ENCODE results near the gene TMEM54.

Gene TMEM54

DNA sequence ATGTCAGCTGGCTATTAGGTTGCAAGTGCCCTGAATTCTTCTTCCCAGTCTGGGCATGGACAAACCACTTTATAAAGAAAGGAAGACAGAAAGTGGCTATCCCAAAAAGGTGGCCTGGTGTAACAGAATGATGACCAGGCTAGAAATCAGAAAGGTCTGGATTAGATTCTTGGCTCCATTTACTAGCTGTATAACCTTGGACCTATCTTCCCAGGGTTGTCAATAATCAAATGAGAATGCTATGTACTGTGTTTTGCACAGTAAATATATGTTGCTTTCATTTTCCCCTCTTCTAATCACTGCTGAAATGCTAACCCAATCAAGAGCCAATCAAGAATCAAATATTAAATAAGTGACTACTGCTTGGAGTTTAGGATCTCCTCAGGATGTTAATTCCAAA is 43.0 kb upstream of the TMEM54 start:
- no peak for TF ChIP-seq CTCF (IDR thresholded peaks at IDR 0.05; ENCODE audit: low read depth, low read length)
- H3K4me3 ChIP-seq (replicated peaks in 1 of 2; ENCODE audit: low read depth in 2 of 2, low read length in 2 of 2): no peak overlapping the region
- no peak for DNase-seq (ENCODE audit: low read depth in 2 of 2)

DNA sequence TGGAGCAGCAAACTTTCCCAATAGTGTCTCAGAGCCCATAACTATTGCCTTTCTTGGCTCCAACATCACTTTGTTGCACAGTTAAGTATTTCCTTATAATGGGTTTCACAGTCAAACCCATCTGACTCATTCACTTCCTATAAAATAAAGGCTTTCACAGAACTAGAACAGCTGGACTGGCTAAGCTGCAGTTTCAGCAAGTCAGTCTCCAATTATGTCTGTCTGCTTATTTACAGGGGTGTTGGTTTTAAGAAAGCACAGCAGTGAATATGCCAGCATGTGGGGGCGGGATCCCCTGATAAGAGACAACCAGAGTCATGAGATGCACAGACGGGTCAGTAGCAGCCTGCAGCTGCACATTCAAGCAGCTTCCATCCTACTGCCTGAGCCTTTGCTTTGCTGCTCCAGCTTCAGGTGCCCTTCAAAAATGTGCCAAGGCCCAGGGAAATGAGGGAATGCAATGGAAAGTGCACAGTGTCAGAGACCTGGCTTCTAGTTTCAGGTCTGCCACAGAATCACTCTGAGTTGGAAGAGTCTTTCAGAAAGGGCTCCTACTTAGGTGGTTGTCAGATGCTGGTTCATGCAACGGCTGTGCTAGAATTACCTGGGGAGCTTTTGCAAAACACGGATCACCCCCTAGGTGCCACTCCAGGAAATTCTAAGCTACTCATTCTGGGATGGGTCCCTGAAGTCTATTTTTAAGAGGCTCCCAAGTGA is 38.6 kb upstream of the TMEM54 start:
- no peak overlapping the region for H3K4me3 ChIP-seq (replicated peaks in 1 of 2; ENCODE audit: low read depth in 2 of 2, low read length in 2 of 2)
- peak; percentile 92 to 93 for DNase-seq (ENCODE audit: low read depth in 2 of 2)
- TF ChIP-seq CTCF (IDR thresholded peaks at IDR 0.05; ENCODE audit: low read depth, low read length): no peak

DNA sequence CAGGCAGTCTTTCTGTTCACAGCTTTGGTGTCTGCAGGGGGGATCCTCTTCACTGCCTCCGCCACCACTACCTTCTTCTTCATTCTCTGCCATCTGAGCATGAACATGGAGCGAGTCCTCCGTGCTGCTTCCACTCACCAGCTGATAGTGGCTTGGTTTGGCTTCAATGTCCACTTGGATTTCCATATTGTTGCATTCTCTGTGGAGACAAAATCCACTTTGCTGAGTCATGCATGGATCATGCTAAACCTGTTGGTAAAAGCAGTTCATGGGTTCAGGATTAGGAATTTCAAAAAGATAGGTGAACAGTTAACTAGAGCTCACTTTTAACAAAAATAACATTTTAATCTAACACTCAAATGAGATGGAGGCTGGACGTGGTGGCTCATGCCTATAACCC is 35.9 kb upstream of the TMEM54 start:
- no peak overlapping the region for H3K4me3 ChIP-seq (replicated peaks in 1 of 2; ENCODE audit: low read depth in 2 of 2, low read length in 2 of 2)
- TF ChIP-seq CTCF (IDR thresholded peaks at IDR 0.05; ENCODE audit: low read depth, low read length): no peak
- DNase-seq (ENCODE audit: low read depth in 2 of 2): no peak

- no peak for TF ChIP-seq CTCF (IDR thresholded peaks at IDR 0.05; ENCODE audit: low read depth, low read length)
- DNase-seq (ENCODE audit: low read depth in 2 of 2): no peak
- no peak overlapping the region for H3K4me3 ChIP-seq (replicated peaks in 1 of 2; ENCODE audit: low read depth in 2 of 2, low read length in 2 of 2)
These were observed 33.3 kb upstream of the TMEM54 start for GRCh38 chr1:32934535-32934934.

GRCh38 chr1:32933742-32934322 is 32.6 kb upstream of the TMEM54 start:
- no peak overlapping the region for H3K4me3 ChIP-seq (replicated peaks in 1 of 2; ENCODE audit: low read depth in 2 of 2, low read length in 2 of 2)
- DNase-seq (ENCODE audit: low read depth in 2 of 2): peak; percentile 26 to 69
- no peak for TF ChIP-seq CTCF (IDR thresholded peaks at IDR 0.05; ENCODE audit: low read depth, low read length)

- DNase-seq (ENCODE audit: low read depth in 2 of 2): no peak
- TF ChIP-seq CTCF (IDR thresholded peaks at IDR 0.05; ENCODE audit: low read depth, low read length): no peak
- no peak overlapping the region for H3K4me3 ChIP-seq (replicated peaks in 1 of 2; ENCODE audit: low read depth in 2 of 2, low read length in 2 of 2)
These were observed 30.6 kb upstream of the TMEM54 start for GRCh38 chr1:32931760-32932159.
